Measurements from ENCODE around the gene SHOX.
"Not testable (repeated sequence)": the region's sequence is repeated elsewhere in the genome, so short reads cannot be mapped to it uniquely, and the experiment has no call there.

Gene SHOX

GRCh38 chrX:630612-631496 is at the start of gene SHOX:
SHOX (plus strand) TSS chrX:630791; CDS start chrX:630898, 107 bp downstream.
- DNase-seq = no peak

- no peak for DNase-seq
Measured at GRCh38 chrX:581066-581465, 49.5 kb upstream of the SHOX start.

GRCh38 chrX:581720-582298 is 48.8 kb upstream of the SHOX start:
- no peak for DNase-seq

- no peak for DNase-seq
Measured at GRCh38 chrX:584572-584971, 46.0 kb upstream of the SHOX start.

GRCh38 chrX:585115-585808 is 45.3 kb upstream of the SHOX start:
- no peak for DNase-seq

GRCh38 chrX:586351-586750 is 44.2 kb upstream of the SHOX start:
- DNase-seq = no peak

GRCh38 chrX:589261-589660 is 41.3 kb upstream of the SHOX start:
- not testable (repeated sequence) for DNase-seq

- no peak for DNase-seq
Measured at GRCh38 chrX:590693-591404, 39.7 kb upstream of the SHOX start.

- no peak for DNase-seq
Measured at GRCh38 chrX:599837-600715, 30.5 kb upstream of the SHOX start.

GRCh38 chrX:603029-603428 is 27.6 kb upstream of the SHOX start:
- not testable (repeated sequence) for DNase-seq

- DNase-seq = not testable (repeated sequence)
Measured at GRCh38 chrX:604616-605015, 26.0 kb upstream of the SHOX start.

GRCh38 chrX:608088-608487 is 22.5 kb upstream of the SHOX start:
- not testable (repeated sequence) for DNase-seq

- no peak for DNase-seq
Measured at GRCh38 chrX:614136-614535, 16.5 kb upstream of the SHOX start.

- DNase-seq = no peak
Measured at GRCh38 chrX:617401-617800, 13.2 kb upstream of the SHOX start.

- no peak for DNase-seq
Measured at GRCh38 chrX:617891-618290, 12.7 kb upstream of the SHOX start.

- not testable (repeated sequence) for DNase-seq
Measured at GRCh38 chrX:618304-618703, 12.3 kb upstream of the SHOX start.

- no peak for DNase-seq
Measured at GRCh38 chrX:618761-619450, 11.7 kb upstream of the SHOX start.

- no peak for DNase-seq
Measured at GRCh38 chrX:619451-619811, 11.2 kb upstream of the SHOX start.

GRCh38 chrX:619812-620531 is 10.6 kb upstream of the SHOX start:
- DNase-seq = no peak

GRCh38 chrX:621705-622503 is 8.7 kb upstream of the SHOX start:
- DNase-seq = no peak
